DND-41 (cell line): ENCODE results near the gene SDF2.
A peak's percentile ranks its signal among the peaks of the same experiment; 100 is the strongest.

Experiments used
- CTCF ChIP-seq: IDR thresholded peaks from 2 replicates; pipeline ENCODE4 v1.5.1; 2012; ENCODE audit warnings: borderline replicate concordance, low read length, moderate library complexity, mild to moderate bottlenecking; ENCODE audit not compliant: poor library complexity, severe bottlenecking; ENCODE audit errors: extremely low read depth
- EZH2 ChIP-seq: IDR thresholded peaks from 3 replicates; pipeline ENCODE4 v1.6.1; 2012; ENCODE audit warnings: borderline replicate concordance, low read depth, mild to moderate bottlenecking, moderate library complexity, low read length, inconsistent platforms; ENCODE audit not compliant: severe bottlenecking

- peak; percentile 43 for TF ChIP-seq CTCF
- no peak for TF ChIP-seq EZH2
Observed at GRCh38 chr17:28675980-28676379, 14.3 kb upstream of the SDF2 start.
